Ammon's horn (tissue), 1 donor: ENCODE measurements around the gene EDNRB.
"Not testable (repeated sequence)": the region's sequence is repeated elsewhere in the genome, so short reads cannot be mapped to it uniquely, and the experiment has no call there.

Experiments used
- DNase-seq: peaks from one replicate; pipeline ENCODE4 v3.0.0-alpha.2; 2016; ENCODE audit warnings: low spot score

EDNRB gene

DNA sequence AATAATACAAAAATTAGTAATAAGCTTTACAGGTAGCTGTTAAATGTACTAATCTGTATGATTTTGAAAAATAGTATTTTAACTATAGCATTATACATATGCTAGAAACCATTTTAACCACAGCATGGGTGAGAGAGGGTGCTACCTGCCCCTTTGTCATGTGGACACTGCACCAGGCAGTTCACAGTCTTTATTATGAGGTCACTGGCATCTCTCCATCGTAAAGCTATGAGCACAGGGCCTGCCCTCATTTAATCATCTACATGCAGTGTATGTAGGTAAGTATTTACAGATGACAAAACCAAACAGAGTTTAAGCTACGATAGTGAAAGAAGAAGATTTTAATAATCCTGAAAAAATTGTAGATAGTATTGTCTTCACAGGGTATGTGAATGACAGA is 21.7 kb downstream of the EDNRB start:
- DNase-seq: no peak

DNA sequence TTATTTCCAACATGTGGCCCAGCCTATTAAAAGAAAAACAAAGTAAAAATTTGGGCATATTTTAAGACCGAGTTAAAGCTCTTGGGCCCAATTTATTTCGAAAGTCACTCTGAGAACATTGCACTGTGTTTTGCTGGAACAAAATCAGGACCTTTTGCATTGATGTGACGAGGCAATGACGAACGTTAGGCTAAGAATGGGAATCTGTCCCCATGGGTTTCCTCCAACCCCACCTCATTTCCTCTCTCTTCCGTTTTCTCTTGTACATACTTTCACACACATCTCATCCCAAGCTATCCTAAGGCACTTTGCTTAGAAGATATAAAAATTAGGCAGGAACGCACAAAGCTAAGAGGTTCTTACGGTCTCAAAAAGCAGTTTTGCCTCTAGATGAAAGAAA is 22.1 kb downstream of the EDNRB start:
- no peak for DNase-seq

DNA sequence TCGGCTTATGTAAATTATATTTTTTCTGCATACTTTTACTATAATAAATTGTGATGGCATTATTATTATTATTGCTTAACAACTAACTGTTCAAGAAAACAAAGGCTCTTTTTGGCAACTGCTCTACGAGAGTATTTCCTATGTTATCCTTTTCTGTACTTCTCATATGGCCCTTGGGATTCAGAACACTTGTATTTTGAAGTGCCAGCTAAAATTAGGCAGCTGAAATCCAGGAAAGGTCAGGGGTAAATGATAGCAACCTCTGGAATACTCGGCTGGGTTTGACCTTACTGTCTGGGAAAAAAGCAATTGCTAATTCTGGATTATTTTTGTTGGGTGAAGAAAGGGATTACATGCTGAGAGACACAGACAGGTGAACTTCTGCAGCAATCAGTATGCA is 23.9 kb downstream of the EDNRB start:
- no peak for DNase-seq

GRCh38 chr13:77893066-77893465 is 25.6 kb downstream of the EDNRB start:
- DNase-seq: no peak

DNA sequence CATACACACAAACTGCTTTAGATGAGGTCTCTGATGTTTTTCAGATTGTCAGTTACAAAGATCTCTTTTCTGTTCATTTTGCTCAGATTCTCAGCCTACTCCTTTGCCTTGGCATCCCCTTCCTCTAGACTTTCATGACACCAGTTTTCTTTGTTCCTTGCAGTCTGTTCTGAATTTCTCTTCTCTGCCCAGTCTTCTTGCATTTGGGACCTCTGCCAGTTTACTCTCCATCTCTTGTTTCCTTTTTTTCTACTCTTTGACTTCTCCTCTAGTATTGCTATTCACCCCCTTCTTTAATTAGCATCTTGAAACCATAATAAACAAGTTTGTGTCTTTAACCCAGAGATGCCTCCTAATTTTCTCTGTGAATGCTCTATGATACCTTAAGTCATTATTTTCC is 26.1 kb downstream of the EDNRB start:
- DNase-seq: no peak

- DNase-seq: no peak
Observed at GRCh38 chr13:77891486-77891885, 27.1 kb downstream of the EDNRB start.

GRCh38 chr13:77891041-77891440 is 27.6 kb downstream of the EDNRB start:
- no peak for DNase-seq

DNA sequence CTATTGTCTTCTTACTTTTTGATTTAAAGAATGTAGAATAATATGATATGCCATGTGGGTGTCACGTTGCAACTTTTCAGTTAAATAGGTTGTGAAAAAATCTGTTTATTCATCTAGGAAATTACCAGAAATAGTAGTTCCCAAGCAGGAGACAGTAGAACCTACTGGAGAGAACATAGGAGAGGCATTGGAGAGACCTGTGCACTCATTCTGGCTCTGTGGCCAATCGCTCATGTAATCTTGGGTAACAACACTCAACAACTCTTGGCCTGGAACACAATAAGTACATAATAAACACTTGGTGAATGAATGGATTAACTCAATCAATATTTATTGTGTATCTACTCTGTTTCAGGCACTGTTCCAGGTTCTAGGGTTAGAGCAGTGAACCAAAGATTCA is 35.3 kb downstream of the EDNRB start:
- DNase-seq: no peak

- no peak for DNase-seq
Observed at GRCh38 chr13:77878190-77878589, 40.4 kb downstream of the EDNRB start.

GRCh38 chr13:77876176-77876575 is 42.5 kb downstream of the EDNRB start:
- no peak for DNase-seq

DNA sequence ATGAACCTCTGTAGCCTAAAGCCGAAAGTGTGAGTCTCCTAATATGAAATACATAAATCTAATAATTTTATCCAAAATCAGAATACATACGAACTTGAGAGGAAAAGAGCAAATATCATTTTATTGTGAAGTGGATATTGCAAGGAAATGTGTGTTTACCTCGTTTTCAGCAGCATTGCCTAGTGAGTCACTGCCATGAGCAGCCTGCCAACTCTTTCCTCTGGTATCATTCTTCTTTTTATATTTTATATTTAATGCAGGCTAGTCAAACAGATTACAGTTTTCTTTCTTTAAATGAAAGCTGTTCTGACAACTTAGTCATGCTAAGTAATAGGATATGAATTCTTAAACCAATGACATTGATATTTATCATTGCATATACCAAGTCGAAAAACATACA is 44.2 kb downstream of the EDNRB start:
- peak; percentile 50 for DNase-seq

GRCh38 chr13:77872995-77873394 is 45.6 kb downstream of the EDNRB start:
- DNase-seq: no peak

DNA sequence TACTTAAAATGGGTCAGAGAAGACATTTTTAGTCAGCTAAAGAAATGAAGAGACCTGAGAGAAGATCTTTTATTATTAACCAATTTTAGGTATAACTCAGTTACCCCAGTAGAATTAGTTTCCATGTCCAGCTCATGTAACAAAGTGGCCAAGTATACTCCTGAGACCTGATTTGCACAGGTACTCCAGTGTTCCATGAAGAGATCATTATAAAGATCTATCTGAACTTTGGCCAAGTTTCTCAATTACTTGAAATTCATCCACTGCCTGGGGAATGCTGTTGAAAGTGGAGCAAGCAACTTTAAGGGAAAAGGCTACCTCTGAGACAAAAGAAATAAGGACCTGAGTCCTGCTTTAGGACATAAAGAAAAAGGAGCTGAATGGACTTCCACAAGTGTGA is 47.0 kb downstream of the EDNRB start:
- DNase-seq: no peak

GRCh38 chr13:77868717-77869116 is 49.9 kb downstream of the EDNRB start:
- no peak for DNase-seq

GRCh38 chr13:77866971-77867370 is 51.7 kb downstream of the EDNRB start:
- no peak for DNase-seq

- no peak for DNase-seq
Observed at GRCh38 chr13:77865622-77866021, 53.0 kb downstream of the EDNRB start.

GRCh38 chr13:77863144-77863543 is 55.5 kb downstream of the EDNRB start:
- no peak for DNase-seq

- DNase-seq: no peak
Observed at GRCh38 chr13:77861741-77862140, 56.9 kb downstream of the EDNRB start.

DNA sequence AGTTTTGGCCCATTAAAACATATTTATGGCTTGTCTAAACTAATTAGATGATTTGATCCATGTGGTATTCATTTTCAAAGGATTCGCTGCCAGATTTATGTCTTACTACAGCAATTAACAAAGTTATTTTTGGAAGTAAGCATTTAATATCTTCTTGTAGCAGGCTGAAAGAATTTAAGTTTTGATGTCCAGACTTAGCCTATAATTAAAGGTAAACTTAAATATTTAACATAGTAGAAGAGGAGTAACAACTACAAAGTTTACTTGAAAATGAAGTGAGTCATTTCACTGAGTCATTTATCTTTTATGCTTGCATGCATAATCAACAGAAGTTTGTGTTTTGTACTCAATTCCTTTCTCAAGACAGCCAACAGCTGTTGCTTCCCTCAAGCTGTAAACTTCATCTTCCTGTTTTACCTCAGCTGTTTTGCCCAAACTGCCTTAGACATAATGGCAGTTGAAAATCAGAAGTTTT is 58.1 kb downstream of the EDNRB start:
- DNase-seq: no peak

GRCh38 chr13:77859450-77859849 is 59.2 kb downstream of the EDNRB start:
- no peak for DNase-seq

DNA sequence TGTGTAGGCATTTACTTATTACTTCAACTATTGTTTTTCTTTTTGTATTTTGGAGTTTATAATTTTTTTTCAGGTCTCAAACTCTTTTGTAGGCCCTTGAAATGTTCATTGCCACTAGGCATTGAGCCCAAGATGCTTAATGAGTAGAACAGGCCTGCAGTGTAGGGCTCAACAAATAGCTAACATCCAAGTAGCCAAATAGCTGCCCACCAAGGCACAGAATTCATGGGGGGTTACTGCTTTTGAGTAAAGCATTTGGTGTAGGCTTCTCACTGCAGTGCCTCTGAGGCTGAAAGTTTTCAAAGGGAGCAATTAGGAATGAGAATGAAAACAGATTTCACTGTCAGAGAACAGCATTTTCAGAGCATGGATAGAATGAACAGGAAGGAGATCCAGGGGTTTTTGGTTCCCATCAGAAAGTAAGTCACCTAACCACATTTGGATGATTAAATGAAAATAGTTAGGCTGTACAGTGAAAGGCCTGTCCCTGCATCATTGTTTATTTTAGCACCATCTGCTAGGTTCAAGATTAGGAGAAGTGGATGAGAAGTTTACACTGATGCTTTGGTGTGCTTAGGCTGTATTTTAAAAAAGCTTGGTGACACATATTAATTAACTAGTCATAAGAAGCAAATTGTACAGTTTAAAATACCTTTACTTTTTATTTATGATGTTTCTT is 61.0 kb downstream of the EDNRB start:
- peak; percentile 9 for DNase-seq

- peak; percentile 63 for DNase-seq
Observed at GRCh38 chr13:77853703-77854102, 64.9 kb downstream of the EDNRB start.

DNA sequence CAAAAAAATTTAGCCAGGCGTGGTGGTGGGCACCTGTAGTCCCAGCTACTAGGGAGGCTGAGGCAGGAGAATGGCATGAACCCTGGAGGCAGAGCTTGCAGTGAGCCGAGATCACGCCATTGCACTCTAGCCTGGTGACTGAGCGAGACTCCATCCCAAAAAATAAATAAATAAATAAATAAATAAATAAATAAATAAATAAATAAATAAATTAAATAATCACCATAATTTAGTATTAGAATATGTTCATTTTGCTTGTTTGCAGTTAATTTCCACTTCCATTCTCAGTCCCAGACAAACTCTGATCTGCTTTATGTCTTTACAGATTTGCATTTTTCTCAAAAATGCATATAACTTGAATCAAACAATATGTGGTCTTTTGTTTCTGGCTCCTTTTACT is 70.6 kb downstream of the EDNRB start:
- not testable (repeated sequence) for DNase-seq

DNA sequence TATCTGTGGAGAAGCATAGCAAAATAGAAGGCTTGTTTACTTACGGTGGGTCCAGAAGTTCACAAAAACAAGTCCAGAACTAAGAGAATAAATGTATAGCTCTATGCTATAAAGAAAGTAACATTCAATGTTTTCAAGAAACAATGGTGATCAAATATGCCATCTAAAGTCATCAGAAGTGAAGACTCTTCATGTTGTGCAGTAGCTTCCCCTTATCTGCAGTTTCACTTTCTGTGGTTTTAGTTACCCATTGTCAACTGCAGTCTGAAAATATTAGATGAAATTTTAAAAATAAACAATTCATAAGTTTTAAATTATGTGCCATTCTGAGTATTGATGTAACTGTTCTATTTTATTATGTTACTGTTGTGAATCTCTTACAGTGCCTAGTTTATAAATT is 72.5 kb downstream of the EDNRB start:
- DNase-seq: no peak
